ENCODE measurements around the gene NAA80. TPM values are rescaled to one million over a fixed set of nuclear protein-coding genes. Genes with fewer than 3 reads are reported as not detected.

NAA80 gene
- polyA plus RNA-seq, 2 of the 4 experiments (the other 2 are of a cell fraction): 3.1 to 5.3 TPM

DNA sequence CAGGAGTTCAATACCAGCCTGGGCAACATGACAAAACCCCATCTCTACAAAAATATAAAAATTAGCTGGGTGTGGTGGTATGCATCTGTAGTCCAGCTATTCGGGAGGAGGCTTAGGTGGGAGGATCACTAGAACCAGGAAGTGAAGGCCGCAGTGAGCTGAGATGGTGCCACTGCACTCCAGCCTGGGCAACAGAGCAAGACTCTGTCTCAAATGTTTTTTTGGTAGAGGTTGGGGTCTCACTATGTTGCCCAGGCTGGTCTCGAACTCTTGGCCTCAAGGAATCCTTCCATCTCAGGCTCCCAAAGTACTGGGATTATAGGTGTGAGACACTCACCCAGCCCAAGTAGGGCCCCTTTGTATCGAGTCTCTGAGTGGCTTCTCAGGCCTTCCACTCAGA lies 5.1 kb downstream of the NAA80 start:
- Histone ChIP-seq H3K4me1 (peaks cover 21% of the 10 kb centered on the region; the same call in 2 of the 3 replicates), H3K4me3 (no peak overlapping the region), H3K9me3 (no peaks in the 10 kb centered on the region), H3K27ac (no peak overlapping the region), H3K4me2 (no peak overlapping the region)
- DNase-seq (ENCODE audit: low read depth in 1 of 2, low spot score in 1 of 2): no peak
- POLR2A ChIA-PET: no interaction called here
- TF ChIP-seq RFX5 (IDR thresholded peaks at IDR 0.05) (no peak), CBX2 (IDR thresholded peaks at IDR 0.05; ENCODE audit: borderline replicate concordance, low read depth) (no peak), CHD4 (IDR thresholded peaks at IDR 0.05; ENCODE audit: borderline replicate concordance) (no peak)
- FAIRE-seq: no peak
- no peak for ATAC-seq
- CTCF ChIA-PET: interaction anchor here (0.6 to 1.5 kb wide), 3 partner anchors 15 to 34 kb away, joined by 3 to 5 read pairs (median 3); no protein-coding TSS in a partner anchor
- WGBS (ENCODE audit: missing lambda C conversion rate): 91% methylated on average over 4 of the region's 4 CpGs

DNA sequence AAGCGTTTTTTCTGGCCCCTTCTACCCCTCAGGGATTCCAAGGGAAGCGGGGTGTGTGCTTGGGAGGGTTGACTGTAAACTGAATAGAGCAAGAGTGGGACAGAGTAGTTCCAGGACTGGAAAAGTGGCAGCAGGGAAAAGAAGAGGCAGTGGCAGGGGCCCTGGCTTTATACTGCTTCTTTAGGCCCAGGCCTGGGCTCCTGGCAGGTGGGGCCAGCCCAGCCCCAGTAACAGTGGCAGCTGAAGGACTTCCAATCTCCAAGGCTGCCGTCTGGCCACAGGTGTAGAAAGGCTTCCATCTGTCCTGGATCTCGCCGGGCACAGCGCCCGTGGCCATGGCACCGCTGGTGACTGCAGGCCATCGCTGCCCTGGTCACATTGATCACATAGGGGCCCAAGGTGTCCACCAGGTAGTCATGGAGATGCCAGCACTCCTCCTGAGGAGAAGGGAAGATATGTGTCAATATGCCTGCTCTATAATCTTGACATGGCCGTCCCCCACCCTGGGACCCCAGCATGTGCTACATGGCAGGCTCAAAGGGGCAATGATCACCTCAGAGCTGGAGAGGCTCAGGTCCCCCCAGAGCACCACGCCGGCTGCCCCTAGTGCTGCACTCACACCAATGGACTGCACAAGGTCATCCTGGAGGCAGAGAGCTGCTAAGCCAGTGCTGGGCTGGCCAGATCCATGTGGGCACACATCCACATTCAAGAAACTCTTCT lies 6.0 kb downstream of the NAA80 start:
- 47% methylated on average over 5 of the region's 12 CpGs for WGBS (ENCODE audit: missing lambda C conversion rate)
- DNase-seq (ENCODE audit: low read depth in 1 of 2, low spot score in 1 of 2): no peak
- H3K4me1 ChIP-seq: peaks cover 17% of the 10 kb centered on the region; the same call in 2 of the 3 replicates
- ChIA-PET CTCF (interaction anchor here (1.0 to 2.0 kb wide), 6 partner anchors 9 to 68 kb away, joined by 3 to 7 read pairs (median 4); no protein-coding TSS in a partner anchor), POLR2A (interaction anchor here (1.1 to 1.3 kb wide), 2 partner anchors 21 to 47 kb away, joined by 3 to 4 read pairs; no protein-coding TSS in a partner anchor)
- H3K4me3 ChIP-seq: peak overlapping the region; percentile 87; the same call in 2 of the 3 replicates
- FAIRE-seq: no peak
- no peak for TF ChIP-seq ZSCAN20 (CRISPR knock-in tag; IDR thresholded peaks at IDR 0.05)
- no peak for TF ChIP-seq HOXB5 (CRISPR knock-in tag; IDR thresholded peaks at IDR 0.05)
- TF ChIP-seq, protein P1, sequence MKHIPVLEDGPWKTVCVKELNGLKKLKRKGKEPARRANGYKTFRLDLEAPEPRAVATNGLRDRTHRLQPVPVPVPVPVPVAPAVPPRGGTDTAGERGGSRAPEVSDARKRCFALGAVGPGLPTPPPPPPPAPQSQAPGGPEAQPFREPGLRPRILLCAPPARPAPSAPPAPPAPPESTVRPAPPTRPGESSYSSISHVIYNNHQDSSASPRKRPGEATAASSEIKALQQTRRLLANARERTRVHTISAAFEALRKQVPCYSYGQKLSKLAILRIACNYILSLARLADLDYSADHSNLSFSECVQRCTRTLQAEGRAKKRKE (CRISPR knock-in tag; IDR thresholded peaks at IDR 0.05; ENCODE audit: low read depth): no peak
- no peak for TF ChIP-seq FOSB (CRISPR knock-in tag; IDR thresholded peaks at IDR 0.05)
- no peak for TF ChIP-seq EHMT2 (IDR thresholded peaks at IDR 0.05; ENCODE audit: low read depth)
- TF ChIP-seq ZC3H11A (IDR thresholded peaks at IDR 0.05): no peak
- TF ChIP-seq, protein P2, sequence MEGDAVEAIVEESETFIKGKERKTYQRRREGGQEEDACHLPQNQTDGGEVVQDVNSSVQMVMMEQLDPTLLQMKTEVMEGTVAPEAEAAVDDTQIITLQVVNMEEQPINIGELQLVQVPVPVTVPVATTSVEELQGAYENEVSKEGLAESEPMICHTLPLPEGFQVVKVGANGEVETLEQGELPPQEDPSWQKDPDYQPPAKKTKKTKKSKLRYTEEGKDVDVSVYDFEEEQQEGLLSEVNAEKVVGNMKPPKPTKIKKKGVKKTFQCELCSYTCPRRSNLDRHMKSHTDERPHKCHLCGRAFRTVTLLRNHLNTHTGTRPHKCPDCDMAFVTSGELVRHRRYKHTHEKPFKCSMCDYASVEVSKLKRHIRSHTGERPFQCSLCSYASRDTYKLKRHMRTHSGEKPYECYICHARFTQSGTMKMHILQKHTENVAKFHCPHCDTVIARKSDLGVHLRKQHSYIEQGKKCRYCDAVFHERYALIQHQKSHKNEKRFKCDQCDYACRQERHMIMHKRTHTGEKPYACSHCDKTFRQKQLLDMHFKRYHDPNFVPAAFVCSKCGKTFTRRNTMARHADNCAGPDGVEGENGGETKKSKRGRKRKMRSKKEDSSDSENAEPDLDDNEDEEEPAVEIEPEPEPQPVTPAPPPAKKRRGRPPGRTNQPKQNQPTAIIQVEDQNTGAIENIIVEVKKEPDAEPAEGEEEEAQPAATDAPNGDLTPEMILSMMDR (IDR thresholded peaks at IDR 0.05): no peak
- no peak for TF ChIP-seq CBX2 (IDR thresholded peaks at IDR 0.05; ENCODE audit: borderline replicate concordance, low read depth)
- TF ChIP-seq TP53 (CRISPR knock-in tag; IDR thresholded peaks at IDR 0.05): no peak
- no peak for TF ChIP-seq EHF (CRISPR knock-in tag; IDR thresholded peaks at IDR 0.05)
- no peaks in the 10 kb centered on the region for H3K9me3 ChIP-seq
- no peak for ATAC-seq
- peak overlapping the region; percentile 79 to 89 for H3K27ac ChIP-seq
- H3K4me2 ChIP-seq: peak overlapping the region; percentile 87

DNA sequence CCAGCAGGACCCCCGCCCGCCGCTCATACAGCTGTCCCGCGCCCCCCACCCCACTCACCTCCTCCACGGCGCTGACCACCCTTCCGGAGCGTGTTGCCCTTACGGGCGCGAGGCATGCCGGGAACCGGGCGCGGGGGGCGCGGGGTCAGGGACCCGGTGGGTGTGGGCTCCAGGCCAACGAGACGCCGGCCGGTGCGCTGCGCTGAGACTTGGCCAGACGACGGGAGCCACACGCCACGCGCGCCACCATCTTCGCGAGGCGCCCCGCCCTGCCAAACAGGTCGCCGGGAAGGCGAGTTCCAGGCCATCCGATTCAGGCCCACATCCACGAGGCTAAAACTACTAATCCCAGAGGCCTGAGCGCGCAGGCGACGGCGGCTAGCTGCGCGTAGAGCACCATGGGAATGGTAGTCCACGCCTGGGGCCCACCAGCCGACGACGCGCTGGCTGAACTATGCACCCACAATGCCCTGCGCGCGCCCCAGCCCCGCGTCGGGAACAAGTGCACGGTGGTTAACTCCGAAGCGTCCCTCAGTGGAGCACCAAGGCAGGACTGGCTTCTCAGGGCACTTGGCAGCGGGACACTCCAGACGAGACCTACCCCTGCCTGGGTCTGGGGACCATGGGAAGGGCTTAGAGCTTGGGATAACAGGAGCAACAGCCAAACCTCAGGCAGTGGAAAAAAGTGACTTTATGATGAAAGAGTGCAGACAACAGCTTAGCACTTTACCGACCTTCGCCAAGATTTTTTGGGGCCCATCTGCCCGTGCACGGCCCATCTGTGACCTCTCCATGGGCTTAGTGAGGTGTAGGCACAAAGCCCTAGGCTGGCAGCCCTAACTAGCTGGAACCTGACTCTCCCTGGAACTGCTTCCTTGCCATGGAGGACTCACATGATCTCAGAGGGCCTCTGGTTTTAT lies 6.8 kb downstream of the NAA80 start, which contains the start of gene IFRD2:
Gene IFRD2 (minus strand): TSS at position 271 of the 920 bp plus-strand sequence. CDS start 155 bp downstream, at position 116.
- Histone ChIP-seq H3K4me3 (peak within 1 kb of the TSS; percentile 87), H3K27ac (peak within 1 kb of the TSS; percentile 95 to 97), H3K9me3 (no peaks in the 10 kb centered on the region), H3K4me1 (peaks cover 13% of the 10 kb centered on the region; the same call in 2 of the 3 replicates), H3K4me2 (peak within 1 kb of the TSS; percentile 87)
- FAIRE-seq (no peak), ATAC-seq (peak; percentile 93 to 98), DNase-seq (ENCODE audit: low read depth in 1 of 2, low spot score in 1 of 2) (peak; percentile 79 to 97)
- WGBS (ENCODE audit: missing lambda C conversion rate): 38% methylated on average over 5 of the region's 67 CpGs
- ChIA-PET POLR2A (interaction anchor here (0.7 to 1.5 kb wide), 8 partner anchors 13 to 746 kb away, joined by 3 to 7 read pairs (median 4); partner anchors contain the start of genes GNAI2, LSMEM2 and TUSC2), CTCF (interaction anchor here (0.8 to 2.0 kb wide), 11 partner anchors 8 to 98 kb away, joined by 3 to 7 read pairs (median 4); no protein-coding TSS in a partner anchor)
- TF ChIP-seq HOXB13 (CRISPR knock-in tag; IDR thresholded peaks at IDR 0.05; ENCODE audit: low read depth) (0 out of 2 replicates have a peak, but pooled peaks have one; percentile 48), HOXB5 (CRISPR knock-in tag; IDR thresholded peaks at IDR 0.05) (peak; percentile 80; the same call in 1 of the 2 replicates), JUN (IDR thresholded peaks at IDR 0.05) (peak in 1 of 2 experiments; percentile 73; a peak in 3 of 5 replicates), CHD2 (IDR thresholded peaks at IDR 0.05; ENCODE audit: low read length, partially characterized antibody) (no peak), CBX2 (IDR thresholded peaks at IDR 0.05; ENCODE audit: borderline replicate concordance, low read depth) (no peak), PHF8 (IDR thresholded peaks at IDR 0.05; ENCODE audit: borderline replicate concordance, low read depth) (peak; percentile 43; the same call in 1 of the 2 replicates), MYC (IDR thresholded peaks at IDR 0.05; ENCODE audit: borderline replicate concordance, low read length) (peak; percentile 38; the same call in 1 of the 2 replicates), POLR2A (IDR thresholded peaks at IDR 0.05; ENCODE audit: low read length) (peak; percentile 50), KDM5A (IDR thresholded peaks at IDR 0.05) (0 out of 2 replicates have a peak, but pooled peaks have one; percentile 26), GATA3 (IDR thresholded peaks at IDR 0.05; ENCODE audit: borderline replicate concordance) (peak; percentile 11; the same call in 1 of the 2 replicates), ESRRA (IDR thresholded peaks at IDR 0.05; ENCODE audit: borderline replicate concordance, low read length) (no peak)
- TF ChIP-seq, protein P3, sequence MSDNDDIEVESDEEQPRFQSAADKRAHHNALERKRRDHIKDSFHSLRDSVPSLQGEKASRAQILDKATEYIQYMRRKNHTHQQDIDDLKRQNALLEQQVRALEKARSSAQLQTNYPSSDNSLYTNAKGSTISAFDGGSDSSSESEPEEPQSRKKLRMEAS (IDR thresholded peaks at IDR 0.05): peak; percentile 38
- TF ChIP-seq, protein P4, sequence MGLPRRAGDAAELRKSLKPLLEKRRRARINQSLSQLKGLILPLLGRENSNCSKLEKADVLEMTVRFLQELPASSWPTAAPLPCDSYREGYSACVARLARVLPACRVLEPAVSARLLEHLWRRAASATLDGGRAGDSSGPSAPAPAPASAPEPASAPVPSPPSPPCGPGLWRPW (IDR thresholded peaks at IDR 0.05): no peak
- TF ChIP-seq, protein P5, sequence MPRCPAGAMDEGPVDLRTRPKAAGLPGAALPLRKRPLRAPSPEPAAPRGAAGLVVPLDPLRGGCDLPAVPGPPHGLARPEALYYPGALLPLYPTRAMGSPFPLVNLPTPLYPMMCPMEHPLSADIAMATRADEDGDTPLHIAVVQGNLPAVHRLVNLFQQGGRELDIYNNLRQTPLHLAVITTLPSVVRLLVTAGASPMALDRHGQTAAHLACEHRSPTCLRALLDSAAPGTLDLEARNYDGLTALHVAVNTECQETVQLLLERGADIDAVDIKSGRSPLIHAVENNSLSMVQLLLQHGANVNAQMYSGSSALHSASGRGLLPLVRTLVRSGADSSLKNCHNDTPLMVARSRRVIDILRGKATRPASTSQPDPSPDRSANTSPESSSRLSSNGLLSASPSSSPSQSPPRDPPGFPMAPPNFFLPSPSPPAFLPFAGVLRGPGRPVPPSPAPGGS (IDR thresholded peaks at IDR 0.05): peak; percentile 57; the same call in 1 of the 3 replicates

Data from A549 (cell line).